Thoracic aorta (tissue), 2 donors: ENCODE results near the gene DFFB. TPM values are rescaled to one million over a fixed set of nuclear protein-coding genes. Genes with fewer than 3 reads are reported as not detected.
"Not testable (repeated sequence)": the region's sequence is repeated elsewhere in the genome, so short reads cannot be mapped to it uniquely, and the experiment has no call there.

Experiments
- ATAC-seq: fragments of 150-250 bp; one replicate; pipeline ENCODE4 v1.8.0; 2017; ENCODE audit warnings: low read depth; ENCODE audit not compliant: insufficient number of reproducible peaks, low FRiP score
- DNase-seq: peaks from one replicate; pipeline ENCODE4 v3.0.0-alpha.2; 2020; ENCODE audit warnings: low spot score
- H3K27ac ChIP-seq, 2 donors: fragments of 200-600 bp; sonication (generic); 1 replicate in 1 of 2; 2 replicates in 1 of 2; pipeline ENCODE4 v1.5.1; 2016; ENCODE audit warnings: mild to moderate bottlenecking in 2 of 2, moderate library complexity in 2 of 2
- H3K27me3 ChIP-seq: fragments of 200-600 bp; sonication (generic); replicated peaks from 2 replicates; pipeline ENCODE4 v1.6.0; 2016; ENCODE audit warnings: mild to moderate bottlenecking; ENCODE audit not compliant: insufficient read depth
- H3K36me3 ChIP-seq: fragments of 200-600 bp; sonication (generic); one replicate; pipeline ENCODE4 v1.5.1; 2016
- H3K4me1 ChIP-seq, 2 donors: fragments of 200-600 bp; sonication (generic); 1 replicate in 1 of 2; 2 replicates in 1 of 2; pipeline versions ENCODE4 v1.5.1 to v1.6.0; 2016; ENCODE audit warnings: low read depth in 2 of 2, mild to moderate bottlenecking in 1 of 2; ENCODE audit not compliant: control insufficient read depth in 1 of 2
- H3K4me3 ChIP-seq: fragments of 200-600 bp; sonication (generic); 2 replicates; pipeline ENCODE4 v1.5.1; 2016; ENCODE audit warnings: mild to moderate bottlenecking
- H3K9me3 ChIP-seq: fragments of 200-600 bp; sonication (generic); 2 replicates; pipeline ENCODE4 v1.5.1; 2016
- CTCF ChIP-seq: fragments of 200-600 bp; sonication (generic); IDR thresholded peaks from one replicate; pipeline ENCODE4 v1.5.1; 2019; ENCODE audit warnings: antibody characterized with exemption
- total RNA-seq, 2 donors: library from RNA; depleted of rRNA; stranded (reverse); fragments of >200 nt; gene quantifications; one replicate each; pipeline versions ENCODE4 v1.1.0 to v1.2.3, GENCODE V29; 2016

Gene DFFB
- total RNA-seq, 2 donors from 2014 or later: 7.8 to 20.2 TPM

GRCh38 chr1:3915551-3916121 lies 58.4 kb downstream of the DFFB start:
- no peaks in the 10 kb centered on the region for H3K27me3 ChIP-seq
- H3K27ac ChIP-seq: no peak overlapping the region
- H3K9me3 ChIP-seq: no peaks in the 10 kb centered on the region
- no peak overlapping the region for H3K4me3 ChIP-seq
- no peaks in the 10 kb centered on the region for H3K36me3 ChIP-seq
- ATAC-seq (no peak), DNase-seq (no peak)
- peaks cover 0 to 3% of the 10 kb centered on the region in 2 donors for H3K4me1 ChIP-seq
- TF ChIP-seq CTCF: no peak

- no peak for DNase-seq
- Histone ChIP-seq H3K36me3 (no peaks in the 10 kb centered on the region), H3K4me1 (no peaks in the 10 kb centered on the region), H3K9me3 (no peaks in the 10 kb centered on the region), H3K27ac (no peak overlapping the region), H3K4me3 (no peak overlapping the region), H3K27me3 (no peaks in the 10 kb centered on the region)
- ATAC-seq: no peak
- no peak for TF ChIP-seq CTCF
These were observed 60.5 kb downstream of the DFFB start for GRCh38 chr1:3917761-3918160.

GRCh38 chr1:3918359-3918758 lies 61.1 kb downstream of the DFFB start:
- not testable (repeated sequence) for H3K27ac ChIP-seq, H3K4me1 ChIP-seq, DNase-seq, H3K4me3 ChIP-seq, ATAC-seq, H3K27me3 ChIP-seq, H3K9me3 ChIP-seq, H3K36me3 ChIP-seq

GRCh38 chr1:3918966-3919611 lies 61.8 kb downstream of the DFFB start:
- H3K4me3 ChIP-seq: no peak overlapping the region
- H3K9me3 ChIP-seq: no peaks in the 10 kb centered on the region
- ATAC-seq: no peak
- TF ChIP-seq CTCF: no peak
- H3K27ac ChIP-seq: no peak overlapping the region
- H3K27me3 ChIP-seq: no peaks in the 10 kb centered on the region
- DNase-seq: no peak
- no peaks in the 10 kb centered on the region for H3K4me1 ChIP-seq
- H3K36me3 ChIP-seq: no peaks in the 10 kb centered on the region

- H3K9me3 ChIP-seq: no peaks in the 10 kb centered on the region
- H3K4me3 ChIP-seq: no peak overlapping the region
- no peaks in the 10 kb centered on the region for H3K36me3 ChIP-seq
- H3K27me3 ChIP-seq: no peaks in the 10 kb centered on the region
- ATAC-seq (no peak), DNase-seq (no peak)
- no peak overlapping the region for H3K27ac ChIP-seq
- TF ChIP-seq CTCF: no peak
- no peaks in the 10 kb centered on the region for H3K4me1 ChIP-seq
These were observed 62.4 kb downstream of the DFFB start for GRCh38 chr1:3919706-3920105.

- H3K27ac ChIP-seq: no peak overlapping the region
- H3K4me1 ChIP-seq: no peaks in the 10 kb centered on the region
- H3K36me3 ChIP-seq: no peaks in the 10 kb centered on the region
- H3K27me3 ChIP-seq: no peaks in the 10 kb centered on the region
- ATAC-seq: no peak
- no peak for TF ChIP-seq CTCF
- no peak overlapping the region for H3K4me3 ChIP-seq
- H3K9me3 ChIP-seq: no peaks in the 10 kb centered on the region
- DNase-seq: no peak
These were observed 64.5 kb downstream of the DFFB start for GRCh38 chr1:3921765-3922164.
